ENCODE results near the gene KLF7.

DNA sequence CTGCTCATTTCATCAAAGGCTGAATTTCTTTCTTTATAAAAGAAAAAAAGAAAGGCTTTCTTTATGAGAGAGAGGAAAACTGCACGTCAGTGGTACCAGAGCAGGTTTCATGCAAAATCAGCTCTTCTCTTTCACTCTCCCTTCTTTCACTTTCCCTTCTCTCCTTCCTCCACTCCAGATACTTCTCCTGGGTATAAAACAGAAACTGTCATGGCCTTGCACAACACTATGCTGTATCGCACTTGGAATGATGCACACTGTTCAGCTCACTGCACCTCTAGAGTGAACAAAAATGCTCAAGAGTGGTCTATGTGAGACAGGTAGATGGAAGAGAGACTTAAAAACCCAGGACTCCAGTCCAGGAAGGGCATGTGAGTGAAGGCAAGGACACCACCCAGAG, 73.8 kb downstream of the KLF7 start:
- TF ChIP-seq CTCF (IDR thresholded peaks at IDR 0.05; ENCODE audit: extremely low read depth in 1 of 2, insufficient read depth in 1 of 2, low read depth in 1 of 2, low read length in 2 of 2) (no peak), MYC (IDR thresholded peaks at IDR 0.05; ENCODE audit: low read depth, low read length) (no peak)
